ENCODE results near the gene CBFB. TPM values are rescaled to one million over a fixed set of nuclear protein-coding genes. Genes with fewer than 3 reads are reported as not detected.
A peak's percentile ranks its signal among the peaks of the same experiment; 100 is the strongest.

The CBFB gene
- total RNA-seq, 1 experiment from 2014 or later: 50.6 TPM

DNA sequence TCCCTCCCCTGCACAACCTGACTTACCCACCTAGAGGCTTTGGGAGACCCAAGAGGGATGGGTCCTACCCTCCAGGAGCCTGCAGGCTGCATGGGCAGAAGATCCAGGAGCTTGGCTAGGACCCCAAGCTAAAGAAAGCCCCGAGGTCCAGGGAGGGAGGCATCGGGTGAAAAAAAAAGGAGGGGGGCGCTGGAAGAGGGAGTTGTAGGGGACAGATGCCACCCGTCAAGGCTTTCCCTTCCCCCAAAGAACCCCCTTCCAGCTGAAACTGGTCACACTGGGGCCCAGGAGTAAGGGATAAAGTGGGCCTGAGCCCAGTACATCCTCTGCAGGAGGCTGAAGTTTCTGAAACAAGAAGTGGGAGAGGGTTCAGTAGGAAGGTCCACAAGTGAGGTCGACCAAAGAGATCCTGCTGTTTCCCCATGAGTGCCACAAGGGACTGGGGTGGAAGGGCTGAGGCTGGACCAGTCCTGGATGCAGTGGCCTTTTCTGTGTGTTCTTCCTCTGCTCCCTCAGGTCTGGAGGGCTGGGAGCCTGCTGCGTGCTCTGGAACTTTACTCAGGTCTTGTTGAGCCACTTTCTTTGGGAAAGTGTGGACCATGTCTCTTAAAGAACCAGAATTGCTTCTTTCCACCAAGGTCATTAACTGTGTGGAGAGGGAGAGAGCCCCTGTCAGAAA, 14.2 kb upstream of the CBFB start:
- Histone ChIP-seq H3K79me2 (ENCODE audit: low read length) (no peaks in the 10 kb centered on the region), H3F3A (ENCODE audit: low read length, unreplicated experiment) (no peaks in the 10 kb centered on the region), H4K20me1 (ENCODE audit: low read length) (no peaks in the 10 kb centered on the region), H3K9me3 (ENCODE audit: low read length) (no peaks in the 10 kb centered on the region), H3K4me2 (ENCODE audit: low read length) (peak overlapping the region; percentile 86), H3K4me3 (ENCODE audit: low read length) (peak overlapping the region; percentile 70; the same call in 1 of the 2 replicates), H2AFZ (ENCODE audit: low read length) (peak overlapping the region; percentile 81), H3K9ac (ENCODE audit: low read length) (no peak overlapping the region), H3K27ac (ENCODE audit: low read length) (no peak overlapping the region), H3K4me1 (ENCODE audit: insufficient read depth, low read length) (no peaks in the 10 kb centered on the region; the same call in 1 of the 2 replicates), H3K27me3 (ENCODE audit: low read length) (no peaks in the 10 kb centered on the region), H3K9me2 (replicated peaks; ENCODE audit: low read length) (no peaks in the 10 kb centered on the region), H3K36me3 (ENCODE audit: low read depth, low read length) (no peaks in the 10 kb centered on the region)
- no peak for DNase-seq
- no peak for ATAC-seq
- intact Hi-C loops (cut with micrococcal nuclease): loop anchor here (1.0 to 5.0 kb wide), 2 partner anchors 37 to 148 kb away; partner anchors contain the start of gene HSF4
- ChIA-PET POLR2A (ENCODE audit: unreplicated experiment) (no interaction called here), CTCF (no interaction called here)
- no TSS peak for BruUV-seq (replicated peaks)
- TF ChIP-seq, protein P1, sequence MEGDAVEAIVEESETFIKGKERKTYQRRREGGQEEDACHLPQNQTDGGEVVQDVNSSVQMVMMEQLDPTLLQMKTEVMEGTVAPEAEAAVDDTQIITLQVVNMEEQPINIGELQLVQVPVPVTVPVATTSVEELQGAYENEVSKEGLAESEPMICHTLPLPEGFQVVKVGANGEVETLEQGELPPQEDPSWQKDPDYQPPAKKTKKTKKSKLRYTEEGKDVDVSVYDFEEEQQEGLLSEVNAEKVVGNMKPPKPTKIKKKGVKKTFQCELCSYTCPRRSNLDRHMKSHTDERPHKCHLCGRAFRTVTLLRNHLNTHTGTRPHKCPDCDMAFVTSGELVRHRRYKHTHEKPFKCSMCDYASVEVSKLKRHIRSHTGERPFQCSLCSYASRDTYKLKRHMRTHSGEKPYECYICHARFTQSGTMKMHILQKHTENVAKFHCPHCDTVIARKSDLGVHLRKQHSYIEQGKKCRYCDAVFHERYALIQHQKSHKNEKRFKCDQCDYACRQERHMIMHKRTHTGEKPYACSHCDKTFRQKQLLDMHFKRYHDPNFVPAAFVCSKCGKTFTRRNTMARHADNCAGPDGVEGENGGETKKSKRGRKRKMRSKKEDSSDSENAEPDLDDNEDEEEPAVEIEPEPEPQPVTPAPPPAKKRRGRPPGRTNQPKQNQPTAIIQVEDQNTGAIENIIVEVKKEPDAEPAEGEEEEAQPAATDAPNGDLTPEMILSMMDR (conservative IDR thresholded peaks at IDR 0.05; ENCODE audit: low read depth, low read length): no peak
- TF ChIP-seq EZH2 (IDR thresholded peaks at IDR 0.05; ENCODE audit: low read length, unreplicated experiment) (no peak), EZH2phosphoT487 (IDR thresholded peaks at IDR 0.05; ENCODE audit: borderline replicate concordance, low read length) (no peak)

DNA sequence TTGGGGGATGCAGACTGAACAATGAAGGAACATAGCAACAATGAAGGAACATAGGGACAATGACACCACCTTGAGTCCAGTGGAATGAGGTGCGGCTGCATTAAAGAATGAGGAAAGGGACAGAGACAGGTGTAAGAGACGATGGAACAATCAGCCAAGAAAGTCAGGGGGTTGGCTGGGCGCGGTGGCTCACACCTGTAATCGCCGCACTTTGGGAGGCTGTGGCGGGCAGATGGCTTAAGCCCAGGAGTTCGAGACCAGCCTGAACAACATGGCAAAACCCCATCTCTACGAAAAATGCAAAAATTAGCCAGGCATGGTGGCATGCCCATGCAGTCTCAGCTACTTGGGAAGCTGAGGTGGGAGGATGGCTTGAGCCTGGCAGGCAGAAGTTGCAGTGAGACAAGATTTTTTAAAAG, 13.6 kb upstream of the CBFB start:
- H3K4me2 ChIP-seq (ENCODE audit: low read length): no peak overlapping the region
- H3K4me1 ChIP-seq (ENCODE audit: insufficient read depth, low read length): no peaks in the 10 kb centered on the region; the same call in 1 of the 2 replicates
- H3K79me2 ChIP-seq (ENCODE audit: low read length): no peaks in the 10 kb centered on the region
- H2AFZ ChIP-seq (ENCODE audit: low read length): no peak overlapping the region
- H3K9me3 ChIP-seq (ENCODE audit: low read length): no peaks in the 10 kb centered on the region
- DNase-seq (no peak), ATAC-seq (no peak)
- H3F3A ChIP-seq (ENCODE audit: low read length, unreplicated experiment): no peaks in the 10 kb centered on the region
- H3K36me3 ChIP-seq (ENCODE audit: low read depth, low read length): no peaks in the 10 kb centered on the region
- H3K4me3 ChIP-seq (ENCODE audit: low read length): no peak overlapping the region
- TF ChIP-seq, protein P1 (conservative IDR thresholded peaks at IDR 0.05; ENCODE audit: low read depth, low read length): peak; percentile 28; the same call in 1 of the 2 replicates
- no peak for TF ChIP-seq EZH2phosphoT487 (IDR thresholded peaks at IDR 0.05; ENCODE audit: borderline replicate concordance, low read length)
- no peak overlapping the region for H3K27ac ChIP-seq (ENCODE audit: low read length)
- CTCF ChIA-PET: no interaction called here
- POLR2A ChIA-PET (ENCODE audit: unreplicated experiment): no interaction called here
- intact Hi-C loops (cut with micrococcal nuclease): loop anchor here (1.0 to 5.0 kb wide), 2 partner anchors 38 to 147 kb away; partner anchors contain the start of gene HSF4
- no peak overlapping the region for H3K9ac ChIP-seq (ENCODE audit: low read length)
- no peaks in the 10 kb centered on the region for H3K9me2 ChIP-seq (replicated peaks; ENCODE audit: low read length)
- no peaks in the 10 kb centered on the region for H4K20me1 ChIP-seq (ENCODE audit: low read length)
- no TSS peak for BruUV-seq (replicated peaks)
- no peaks in the 10 kb centered on the region for H3K27me3 ChIP-seq (ENCODE audit: low read length)

DNA sequence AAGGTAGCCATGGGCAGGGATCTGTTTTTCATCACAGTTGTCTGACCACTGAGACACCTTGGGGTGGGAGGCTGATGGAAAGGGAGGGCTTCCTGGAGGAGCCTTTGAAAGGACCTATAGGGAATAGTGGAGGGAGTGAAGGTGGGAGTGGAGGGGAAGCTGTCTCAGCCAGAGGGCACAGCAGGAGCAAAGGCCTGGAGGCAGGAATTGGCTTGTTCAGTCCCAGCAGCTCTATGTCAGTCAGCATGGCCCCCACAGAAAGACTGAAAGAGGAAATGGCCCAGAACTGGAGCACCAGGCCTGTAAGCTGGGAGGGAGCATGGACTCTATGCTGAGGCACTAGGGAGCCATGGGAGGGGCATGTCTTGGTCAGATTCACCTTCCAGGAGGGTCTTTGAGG, 12.8 kb upstream of the CBFB start:
- no peaks in the 10 kb centered on the region for H3K79me2 ChIP-seq (ENCODE audit: low read length)
- no peaks in the 10 kb centered on the region for H4K20me1 ChIP-seq (ENCODE audit: low read length)
- ChIA-PET POLR2A (ENCODE audit: unreplicated experiment) (no interaction called here), CTCF (no interaction called here)
- no peaks in the 10 kb centered on the region for H3K9me2 ChIP-seq (replicated peaks; ENCODE audit: low read length)
- H2AFZ ChIP-seq (ENCODE audit: low read length): no peak overlapping the region
- no peaks in the 10 kb centered on the region for H3K9me3 ChIP-seq (ENCODE audit: low read length)
- BruUV-seq (replicated peaks): no TSS peak
- H3K36me3 ChIP-seq (ENCODE audit: low read depth, low read length): no peaks in the 10 kb centered on the region
- DNase-seq: no peak
- H3K27me3 ChIP-seq (ENCODE audit: low read length): no peaks in the 10 kb centered on the region
- no peak for ATAC-seq
- no peak overlapping the region for H3K27ac ChIP-seq (ENCODE audit: low read length)
- TF ChIP-seq EZH2 (IDR thresholded peaks at IDR 0.05; ENCODE audit: low read length, unreplicated experiment) (no peak), EZH2phosphoT487 (IDR thresholded peaks at IDR 0.05; ENCODE audit: borderline replicate concordance, low read length) (no peak)
- TF ChIP-seq, protein P1 (conservative IDR thresholded peaks at IDR 0.05; ENCODE audit: low read depth, low read length): no peak
- H3K4me3 ChIP-seq (ENCODE audit: low read length): no peak overlapping the region
- no peak overlapping the region for H3K4me2 ChIP-seq (ENCODE audit: low read length)
- no peaks in the 10 kb centered on the region for H3F3A ChIP-seq (ENCODE audit: low read length, unreplicated experiment)
- H3K4me1 ChIP-seq (ENCODE audit: insufficient read depth, low read length): no peaks in the 10 kb centered on the region; the same call in 1 of the 2 replicates
- H3K9ac ChIP-seq (ENCODE audit: low read length): no peak overlapping the region
- intact Hi-C loops (cut with micrococcal nuclease): loop anchor here (5.0 kb wide), 1 partner anchor 146 kb away; the partner anchor contains the start of gene HSF4

Data from PC-3 (cell line).